Subcutaneous preadipocyte (primary cell): ENCODE results near the gene GLYATL1B. TPM values are rescaled to one million over a fixed set of nuclear protein-coding genes. Genes with fewer than 3 reads are reported as not detected.

Experiments used
- total RNA-seq: library from RNA; depleted of rRNA; stranded (reverse); fragments of >200 nt; gene quantifications from 2 replicates; pipeline ENCODE4 v1.2.3, GENCODE V29; 2012

Gene GLYATL1B, protein sequence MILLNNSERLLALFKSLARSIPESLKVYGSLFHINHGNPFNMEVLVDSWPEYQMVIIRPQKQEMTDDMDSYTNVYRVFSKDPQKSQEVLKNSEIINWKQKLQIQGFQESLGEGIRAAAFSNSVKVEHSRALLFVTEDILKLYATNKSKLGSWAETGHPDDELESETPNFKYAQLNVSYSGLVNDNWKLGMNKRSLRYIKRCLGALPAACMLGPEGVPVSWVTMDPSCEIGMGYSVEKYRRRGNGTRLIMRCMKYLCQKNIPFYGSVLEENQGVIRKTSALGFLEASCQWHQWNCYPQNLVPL
- not detected in 2 replicates for total RNA-seq

DNA sequence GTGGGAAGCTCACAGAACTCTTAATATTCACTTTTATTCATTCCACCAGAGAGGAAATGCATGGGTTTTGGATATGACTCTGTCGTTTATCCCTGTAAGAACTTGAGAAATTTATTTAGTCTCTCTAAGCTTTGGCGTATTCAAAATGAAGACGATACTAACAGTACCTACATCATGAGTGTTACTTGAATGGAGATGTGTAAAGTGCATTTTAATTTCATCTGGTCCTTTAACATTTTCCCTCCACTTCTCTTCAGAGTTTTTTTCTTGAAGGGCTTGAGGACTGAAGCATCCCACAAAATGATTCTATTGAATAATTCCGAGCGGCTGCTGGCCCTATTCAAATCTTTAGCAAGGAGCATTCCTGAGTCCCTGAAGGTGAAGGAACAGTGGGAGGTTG, at the start of gene GLYATL1B:
TSS of gene GLYATL1B (plus strand) at position 301 of the 400 bp plus-strand sequence. CDS start at position 301, 0 bp downstream.

DNA sequence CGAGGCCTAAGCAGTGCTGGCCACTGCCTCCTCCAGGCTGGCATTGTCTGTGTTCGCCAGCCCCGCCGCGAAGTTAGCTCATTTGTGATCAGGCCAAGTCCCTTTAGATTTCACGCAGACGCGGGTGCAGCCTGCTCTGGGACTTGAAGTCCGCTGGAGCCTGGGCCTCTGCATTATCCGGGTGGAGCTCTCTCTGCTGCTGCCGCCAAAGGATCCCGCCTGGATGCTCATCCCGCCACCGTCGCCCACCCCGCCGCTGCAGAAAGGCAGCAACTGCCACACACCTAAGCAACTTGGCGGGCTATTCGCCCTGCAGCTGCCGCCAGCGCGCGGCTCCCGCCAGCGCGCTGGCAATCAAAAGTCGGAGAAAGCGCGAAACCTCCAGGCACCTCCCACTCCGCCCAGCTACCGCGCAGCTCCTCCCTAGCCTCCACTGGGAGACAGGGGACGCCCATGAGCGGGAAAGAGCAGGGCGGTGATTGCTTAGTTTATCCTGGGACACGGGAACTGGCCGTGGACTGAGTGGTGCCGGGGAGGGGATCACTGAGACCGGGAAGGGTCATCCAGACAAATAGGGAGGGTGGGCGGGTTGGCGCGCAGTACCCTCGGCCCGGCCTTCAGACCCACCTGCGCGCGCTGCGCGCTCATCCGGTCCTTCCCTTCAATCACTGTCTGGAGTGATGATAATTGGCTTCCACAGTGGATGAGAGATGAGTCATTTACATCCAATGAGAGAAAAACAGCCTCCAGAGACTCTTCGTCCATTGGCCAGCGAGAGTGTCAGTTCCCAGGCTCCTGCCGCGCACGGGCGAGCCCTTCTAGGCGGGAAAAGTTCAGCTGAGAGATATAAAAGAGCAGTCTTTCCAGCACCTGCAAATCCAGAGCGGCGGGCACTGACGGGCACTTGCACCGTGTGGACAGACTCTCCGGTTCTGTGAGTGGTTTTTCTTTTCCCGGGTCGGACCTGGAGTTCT, 20.5 kb downstream of the GLYATL1B start, which contains the start of gene FAM111B:
TSS of gene FAM111B (plus strand) at position 875 of the 974 bp plus-strand sequence. CDS start 2,389 bp downstream, outside the sequence.

DNA sequence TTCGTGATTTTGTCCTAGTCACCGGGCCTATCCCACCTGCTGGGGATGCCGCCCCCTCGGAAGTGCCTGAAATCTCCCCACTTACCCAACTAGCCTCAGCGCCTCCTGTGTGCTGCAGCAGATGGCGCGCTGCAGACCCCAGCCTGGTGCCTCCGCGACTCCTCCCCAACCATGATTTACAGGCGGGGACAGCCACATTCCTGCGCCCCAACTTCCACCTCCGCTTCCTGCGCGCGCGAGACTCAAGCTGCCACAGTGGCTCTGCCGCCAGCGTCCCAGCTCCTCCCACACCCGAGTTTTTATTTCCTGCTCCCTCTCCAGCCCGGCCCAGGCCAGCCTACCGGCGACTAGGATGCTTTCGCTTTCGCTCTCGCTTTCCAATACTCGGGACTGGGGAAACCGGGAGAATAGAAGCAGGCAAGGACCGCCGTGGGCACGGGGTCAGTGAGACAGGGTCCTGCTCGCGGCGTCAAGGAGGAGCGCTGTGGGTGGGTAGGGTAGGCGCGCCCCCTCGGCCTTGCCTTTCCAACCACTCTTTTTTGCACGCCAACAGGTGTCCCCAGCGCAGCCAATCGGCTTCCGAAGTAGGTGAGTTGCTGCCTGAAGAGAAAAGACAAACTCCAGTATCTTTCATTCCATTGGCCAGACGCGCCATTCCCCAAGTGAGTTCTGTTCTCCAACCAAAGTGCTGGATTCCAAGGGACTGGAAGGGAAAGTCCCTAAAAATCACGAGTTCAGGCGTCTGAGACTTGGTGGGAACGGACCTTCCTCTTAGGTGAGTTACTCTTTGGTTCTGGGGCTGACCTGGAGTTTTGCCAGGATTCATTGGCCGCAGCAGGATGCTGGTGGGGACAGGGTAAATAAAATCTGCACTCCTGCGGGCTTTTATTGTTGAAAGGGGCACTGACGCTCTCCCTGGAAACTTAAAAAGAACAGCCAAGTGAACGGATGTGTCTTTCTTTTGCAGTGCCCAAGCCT, 56.7 kb downstream of the GLYATL1B start, which contains the start of gene FAM111A:
TSS of gene FAM111A (plus strand) at position 327 of the 978 bp plus-strand sequence. CDS start 6,017 bp downstream, outside the sequence.

Other genes starting within 250 kb of the GLYATL1B start
- gene GLYATL2, start 241.6 kb upstream of the GLYATL1B start, total RNA-seq, result 0.73 and 0.98 TPM in 2 replicates
- 0.98 and 3.3 TPM in 2 replicates for gene GLYATL1, start 146.8 kb upstream of the GLYATL1B start, total RNA-seq
- gene FAM111B, start 20.9 kb downstream of the GLYATL1B start, total RNA-seq, result 7.3 and 15.2 TPM in 2 replicates
- gene FAM111A, start 56.5 kb downstream of the GLYATL1B start, total RNA-seq, result 43.2 and 45.6 TPM in 2 replicates
- gene DTX4, start 85.8 kb downstream of the GLYATL1B start, total RNA-seq, result 0.59 and 1.1 TPM in 2 replicates
- gene MPEG1, start 126.6 kb downstream of the GLYATL1B start, total RNA-seq, result under 0.01 TPM in 1 of 2 replicates, not detected in the other